NCI-H2196 treated with DMSO at 0.1 percent for 48 hours (cell line): ENCODE results near the gene UCP2.

Experiments used
- DNase-seq: peaks from one replicate; lab custom pipeline; 2025; ENCODE audit not compliant: unreplicated experiment; lab: John Stamatoyannopoulos, UW

The UCP2 gene, protein sequence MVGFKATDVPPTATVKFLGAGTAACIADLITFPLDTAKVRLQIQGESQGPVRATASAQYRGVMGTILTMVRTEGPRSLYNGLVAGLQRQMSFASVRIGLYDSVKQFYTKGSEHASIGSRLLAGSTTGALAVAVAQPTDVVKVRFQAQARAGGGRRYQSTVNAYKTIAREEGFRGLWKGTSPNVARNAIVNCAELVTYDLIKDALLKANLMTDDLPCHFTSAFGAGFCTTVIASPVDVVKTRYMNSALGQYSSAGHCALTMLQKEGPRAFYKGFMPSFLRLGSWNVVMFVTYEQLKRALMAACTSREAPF

DNA sequence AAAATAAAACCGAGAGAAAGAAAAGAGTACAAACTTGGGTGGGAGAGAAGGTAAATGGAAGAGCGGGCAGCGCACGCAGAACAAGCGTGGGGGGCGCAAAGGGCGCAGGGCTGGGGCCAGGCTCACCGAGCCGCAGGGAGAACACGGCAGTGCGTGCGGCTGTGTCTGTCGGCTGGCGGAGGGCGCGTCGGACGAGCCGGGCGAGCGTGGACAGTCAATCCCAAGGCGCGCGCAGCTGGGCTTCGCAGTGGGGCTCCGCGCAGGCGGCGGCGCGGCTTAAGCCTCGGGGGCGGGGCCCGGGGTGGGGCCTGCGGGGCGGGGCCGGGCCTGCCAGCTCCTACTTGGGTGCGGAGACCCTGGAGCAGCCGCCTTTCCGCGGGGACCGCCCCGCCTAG is at the start of gene UCP2:
Gene UCP2 (minus strand): TSS at position 249 of the 395 bp plus-strand sequence. CDS start 4,465 bp downstream, outside the sequence.
- DNase-seq = peak; percentile 77

DNA sequence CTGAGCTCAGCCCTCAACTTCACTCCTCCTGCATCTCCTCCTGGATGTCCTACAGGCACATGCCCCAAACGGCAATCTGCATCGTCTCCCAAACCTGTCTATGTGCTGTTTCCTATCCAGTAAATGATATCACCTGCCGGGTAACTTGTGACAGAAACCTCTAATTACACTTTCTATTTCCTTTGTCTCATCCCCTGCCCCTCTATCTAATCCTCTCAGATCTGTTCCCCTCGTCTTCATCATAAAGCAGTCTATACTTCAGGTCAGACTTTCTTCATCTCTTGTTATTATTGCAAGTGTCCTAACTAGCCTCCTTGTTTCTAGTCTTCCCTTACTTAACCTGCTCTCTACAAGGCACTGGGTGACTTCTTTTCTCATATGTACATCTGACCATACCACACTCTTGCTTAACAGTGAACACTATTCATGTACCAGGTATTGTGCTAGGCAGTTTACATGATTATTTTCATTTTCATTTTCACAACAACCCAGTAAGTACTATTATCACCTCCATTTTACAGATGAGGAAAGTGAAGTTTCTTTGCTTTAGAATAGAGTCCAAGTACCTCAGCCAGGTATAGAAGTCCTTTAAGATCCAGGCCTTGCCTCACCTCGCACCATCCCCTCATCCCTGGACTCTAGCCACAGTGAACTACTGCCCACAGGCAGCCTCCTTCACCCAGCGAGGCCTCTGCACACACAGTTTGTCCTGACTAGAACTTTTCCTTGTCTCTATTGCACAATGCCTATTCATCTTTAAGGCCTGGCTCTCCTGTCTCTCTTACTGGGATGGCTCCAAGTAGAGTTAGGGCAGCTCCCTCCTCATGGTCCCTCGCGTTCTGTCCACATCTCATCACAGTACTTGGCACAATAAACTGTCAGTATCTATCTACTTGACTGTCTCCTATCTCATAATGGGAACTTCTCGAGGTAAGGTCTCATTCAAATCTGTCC is 48.4 kb upstream of the UCP2 start:
- DNase-seq = no peak

DNA sequence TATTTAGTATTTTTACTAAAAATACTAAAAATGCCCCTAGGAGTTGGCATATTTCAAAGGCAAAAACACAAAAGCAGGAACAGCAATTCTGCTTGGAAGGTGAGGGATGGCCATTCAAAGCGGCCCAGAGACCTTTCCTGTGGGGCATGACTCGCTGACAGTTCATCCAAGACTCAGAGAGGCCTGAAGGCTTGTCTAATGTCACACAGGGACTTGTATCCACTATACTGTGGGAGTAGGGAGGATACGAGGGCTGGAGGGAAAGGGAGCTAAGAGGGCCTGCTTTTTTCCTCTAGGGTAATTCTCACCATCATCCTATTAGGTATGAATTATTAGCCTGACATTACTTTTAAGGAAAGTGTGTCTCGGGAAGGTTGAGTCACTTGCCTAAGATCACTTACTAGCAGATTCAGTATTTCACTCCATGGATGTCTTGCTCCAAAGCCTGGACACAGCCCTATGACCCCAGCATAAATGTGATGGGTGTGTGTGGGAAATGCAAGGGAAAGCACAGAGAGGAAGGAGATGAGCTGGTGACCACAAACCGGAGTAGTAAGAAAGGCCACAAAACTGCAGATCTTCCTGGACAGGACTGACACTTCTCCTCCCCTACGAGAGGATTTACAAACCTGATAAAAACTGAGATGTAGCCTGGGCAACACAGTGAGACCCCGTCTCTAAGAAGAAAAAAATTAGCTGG is 43.0 kb upstream of the UCP2 start:
- DNase-seq = no peak

DNA sequence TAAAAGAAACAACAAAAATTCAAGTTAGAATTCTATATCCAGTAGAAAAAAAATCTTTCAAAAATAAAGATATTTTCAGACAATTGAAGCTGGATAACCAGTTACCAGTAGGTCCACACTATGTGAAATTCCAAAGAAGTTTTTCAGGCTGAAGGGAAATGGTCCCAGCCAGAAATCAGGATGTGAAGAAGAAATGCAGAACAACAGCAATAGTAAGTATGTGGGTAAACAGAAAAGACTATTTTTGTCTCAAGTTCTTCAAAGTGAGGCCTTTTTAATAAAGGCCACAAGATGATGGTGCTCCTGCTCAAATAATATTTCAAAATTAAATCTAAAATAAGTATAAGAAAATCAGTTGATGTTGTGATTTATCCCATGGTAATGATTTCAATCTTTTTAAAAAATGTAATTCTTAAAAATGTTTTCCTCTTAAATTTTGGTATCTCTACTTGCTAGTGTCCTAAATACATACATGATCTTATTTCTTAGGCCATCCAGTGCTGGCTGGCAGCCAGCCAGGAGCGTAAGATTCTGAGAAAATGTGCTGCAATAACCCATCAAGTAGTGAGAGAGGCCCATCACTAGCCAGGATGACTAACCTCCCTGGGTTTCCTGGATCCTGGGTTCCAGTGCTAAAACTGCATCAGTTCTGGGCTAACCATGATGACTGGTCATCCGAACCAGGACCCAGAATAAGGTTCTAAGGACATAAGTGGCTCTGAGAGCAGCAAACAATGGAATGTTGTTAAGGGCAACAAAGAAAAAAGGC is 41.8 kb upstream of the UCP2 start:
- no peak for DNase-seq

DNA sequence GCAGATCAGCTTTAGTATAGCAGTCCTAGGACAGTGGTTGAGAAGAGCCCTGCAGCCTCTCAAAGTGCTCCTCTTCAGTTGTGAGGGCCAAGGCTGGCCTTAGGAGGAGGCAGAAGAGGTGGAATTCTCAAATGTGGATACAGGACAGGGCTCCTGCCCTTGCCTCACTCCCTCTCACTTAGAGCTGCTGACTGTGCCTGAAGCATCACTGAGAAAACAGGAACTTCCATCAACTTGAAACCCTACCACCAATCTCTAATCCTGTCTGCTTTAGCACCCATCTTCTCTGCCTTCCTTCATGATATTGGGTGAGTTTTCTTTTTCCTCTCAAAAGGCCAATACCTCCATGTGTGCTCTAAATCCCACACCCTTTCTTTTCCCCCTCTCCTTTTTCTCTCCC is 40.6 kb upstream of the UCP2 start:
- no peak for DNase-seq

DNA sequence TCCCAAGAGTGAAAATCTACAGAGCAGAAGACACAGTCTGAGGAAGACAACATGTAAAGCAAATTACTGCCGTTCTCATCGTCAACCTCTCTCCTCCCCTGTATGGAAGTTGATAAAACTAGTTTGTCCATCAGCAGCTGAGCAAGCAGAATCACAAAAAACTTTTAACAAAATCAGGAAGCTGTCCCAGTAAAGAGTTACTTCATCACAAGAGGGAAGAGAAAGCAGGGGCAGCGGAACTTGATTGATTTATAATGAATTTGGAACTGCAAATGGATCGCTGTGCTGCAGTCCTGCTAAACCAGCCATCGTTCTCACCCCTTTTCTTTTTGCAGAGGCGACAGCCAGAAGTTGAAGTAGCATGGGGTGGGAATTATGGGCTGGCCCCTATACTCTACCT is 39.9 kb upstream of the UCP2 start:
- no peak for DNase-seq

DNA sequence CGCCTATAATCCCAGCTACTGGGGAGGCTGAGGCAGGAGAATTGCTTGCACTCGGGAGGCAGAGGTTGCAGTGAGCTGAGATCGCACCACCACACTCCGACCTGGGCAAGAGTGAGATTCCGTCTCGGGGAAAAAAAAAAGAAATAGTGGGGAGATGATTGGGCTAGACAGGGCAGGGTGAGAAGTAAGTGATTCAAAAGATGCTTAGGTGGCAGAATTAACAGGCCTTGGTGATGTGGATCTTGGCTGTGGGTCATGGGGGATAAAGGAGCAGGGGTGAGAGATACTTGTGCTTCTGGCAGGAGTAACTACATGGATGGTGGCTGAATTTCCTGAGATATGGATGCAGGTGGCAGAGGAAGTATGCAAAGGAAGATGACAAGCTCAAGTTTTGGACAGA is 39.4 kb upstream of the UCP2 start:
- DNase-seq = no peak

DNA sequence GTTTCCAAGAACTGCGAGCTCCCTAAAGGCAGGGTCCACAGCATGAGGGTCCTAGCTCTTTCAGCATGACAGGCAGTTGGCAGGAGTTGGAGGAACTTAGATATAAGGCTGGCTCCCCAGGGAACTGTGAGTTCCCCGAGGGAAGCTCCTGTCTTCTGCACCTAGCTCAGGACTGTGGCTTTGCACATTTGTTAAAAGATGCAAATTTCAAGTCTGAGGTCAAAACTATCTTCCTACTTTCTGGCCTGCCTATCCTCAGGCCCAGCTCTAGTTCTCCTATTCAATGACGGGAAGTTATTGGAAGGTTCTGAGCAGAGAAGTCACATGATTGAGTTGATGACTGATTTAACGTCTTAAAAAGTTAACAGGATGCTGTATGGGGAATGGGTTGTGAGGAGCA is 37.9 kb upstream of the UCP2 start:
- no peak for DNase-seq

DNA sequence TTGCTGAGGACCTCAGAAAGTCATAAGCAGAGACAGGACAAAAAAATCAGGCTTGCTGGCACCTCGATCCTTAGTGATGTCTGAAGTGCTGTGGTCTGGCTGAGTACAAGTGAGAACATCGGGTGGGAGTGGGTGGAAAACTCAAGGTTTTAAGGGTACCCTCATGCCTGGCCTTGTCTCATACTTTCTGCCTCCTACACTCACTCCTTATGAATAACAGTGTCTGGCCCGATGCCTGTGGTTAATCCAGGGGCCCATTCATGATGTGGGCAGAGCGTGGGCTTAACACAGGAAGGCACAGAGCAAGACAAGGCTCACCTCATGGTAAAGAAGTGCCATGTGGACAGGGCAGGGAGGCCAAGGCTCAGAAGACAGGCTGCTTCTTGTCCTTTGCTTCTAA is 37.2 kb upstream of the UCP2 start:
- DNase-seq = no peak

DNA sequence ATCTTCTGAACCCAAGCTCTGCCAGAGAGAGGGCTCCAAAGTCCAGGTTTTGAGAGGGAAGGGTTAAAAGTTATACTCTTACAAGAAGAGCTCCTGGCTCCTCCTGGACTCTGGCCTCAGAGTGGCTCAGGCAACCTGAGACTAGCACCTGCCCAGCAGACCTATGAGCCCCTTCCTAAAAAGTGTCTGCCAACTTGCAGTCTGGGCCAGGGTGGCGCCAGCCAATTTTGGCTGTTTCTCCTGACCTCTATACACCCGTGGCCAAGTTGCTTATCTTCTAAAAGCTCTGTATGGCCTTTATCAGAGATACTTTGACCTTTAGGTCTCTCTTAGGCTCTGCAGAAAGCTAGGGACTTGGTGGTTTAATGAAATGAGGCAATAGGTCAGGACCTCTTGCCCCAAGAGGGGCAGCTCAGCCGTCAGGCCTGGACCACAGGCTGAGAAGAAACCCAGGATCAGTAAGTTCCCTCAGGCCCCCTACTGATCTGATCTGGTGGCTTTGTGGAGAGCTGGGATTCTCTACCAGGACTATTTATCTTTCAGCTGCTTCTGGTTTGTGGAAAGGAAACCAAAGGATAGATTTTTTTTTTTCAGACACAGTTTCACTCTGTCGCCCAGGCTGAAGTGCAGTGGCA is 36.6 kb upstream of the UCP2 start:
- no peak for DNase-seq

DNA sequence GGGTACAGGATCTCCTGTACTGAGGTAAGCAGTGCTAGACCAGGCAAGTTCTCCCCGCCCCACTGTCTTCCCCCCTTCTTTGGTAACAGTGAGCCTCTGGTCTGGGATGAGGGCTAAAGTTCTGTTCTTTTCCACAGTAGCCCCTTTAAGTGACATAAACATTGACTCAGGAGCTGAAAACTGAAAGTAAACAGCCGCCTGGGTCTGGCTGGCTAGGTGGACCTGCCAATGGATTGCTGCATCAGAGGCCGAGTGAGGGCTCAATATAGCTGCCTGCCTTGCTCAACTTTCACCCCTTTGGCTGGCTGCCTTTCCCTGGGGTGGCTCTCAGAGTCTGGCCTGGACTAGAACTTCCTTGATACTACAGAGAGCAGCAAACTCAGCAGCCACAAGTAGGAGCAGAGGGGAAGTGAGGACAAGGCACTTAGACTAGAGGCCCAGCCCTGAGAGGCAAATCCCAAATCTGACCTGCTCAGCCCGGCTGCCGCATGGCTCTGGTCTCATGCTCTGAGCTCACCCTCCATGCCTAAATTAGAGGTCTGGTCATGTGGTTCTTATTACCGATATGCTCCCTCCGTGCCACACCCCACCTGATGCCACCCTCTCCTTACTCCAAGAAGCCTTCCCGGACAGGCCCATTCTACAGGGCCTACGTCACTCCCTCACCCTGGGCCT is 35.8 kb upstream of the UCP2 start:
- DNase-seq = peak; percentile 68

DNA sequence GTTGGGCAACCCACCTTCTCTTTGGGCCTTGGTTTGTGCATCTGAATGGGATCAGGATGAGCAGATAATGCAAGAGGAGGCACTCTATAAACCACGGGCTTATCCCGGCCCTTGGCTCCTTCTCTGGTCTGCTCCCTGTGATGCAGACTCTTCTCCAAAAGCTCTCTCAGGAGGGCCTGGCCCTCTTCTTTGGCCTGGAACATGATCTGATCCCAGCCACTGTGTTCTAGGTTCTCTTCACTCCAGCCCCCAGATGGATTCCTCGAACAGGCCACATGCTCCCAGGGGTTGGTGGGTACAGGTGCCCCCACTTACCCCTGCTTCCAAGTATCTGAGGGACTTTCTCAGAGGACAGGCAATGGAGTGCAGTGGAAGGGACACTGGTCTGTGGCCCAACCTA is 35.0 kb upstream of the UCP2 start:
- DNase-seq = no peak

DNA sequence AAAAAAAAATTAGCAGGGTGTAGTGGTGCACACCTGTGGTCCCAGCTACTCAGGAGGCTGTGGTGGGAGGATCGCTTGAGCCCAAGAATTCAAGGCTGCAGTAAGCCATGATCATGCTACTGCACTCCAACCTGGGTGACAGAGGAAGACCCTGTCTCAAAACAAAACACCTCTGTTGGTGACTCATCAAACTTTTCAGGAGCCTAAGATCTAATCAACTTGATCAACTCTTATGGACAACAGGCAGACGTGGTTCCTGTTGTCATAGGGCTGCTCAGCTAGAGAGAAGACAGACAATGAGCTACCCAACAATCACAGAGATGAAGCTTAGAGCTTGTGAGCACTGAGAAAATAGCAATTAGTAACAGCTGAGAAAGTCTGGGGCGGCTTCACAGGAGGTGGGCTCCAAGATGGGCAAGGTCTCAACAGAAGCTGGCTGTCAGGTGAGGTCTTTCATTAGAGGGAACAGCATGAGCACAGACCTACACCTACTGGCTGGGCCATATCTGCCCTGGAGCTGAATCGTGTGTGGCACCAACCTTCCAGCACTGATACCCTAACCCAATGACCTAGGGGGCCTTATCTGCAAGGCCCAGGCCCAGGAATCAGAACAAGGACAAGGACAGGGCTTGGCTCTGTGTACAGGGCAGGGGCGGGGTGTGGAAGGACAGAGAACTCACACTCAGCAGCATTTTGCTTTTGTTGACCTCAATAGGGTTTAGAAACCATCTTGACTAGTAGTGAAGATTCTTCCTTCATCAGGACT is 33.5 kb upstream of the UCP2 start:
- DNase-seq = no peak

DNA sequence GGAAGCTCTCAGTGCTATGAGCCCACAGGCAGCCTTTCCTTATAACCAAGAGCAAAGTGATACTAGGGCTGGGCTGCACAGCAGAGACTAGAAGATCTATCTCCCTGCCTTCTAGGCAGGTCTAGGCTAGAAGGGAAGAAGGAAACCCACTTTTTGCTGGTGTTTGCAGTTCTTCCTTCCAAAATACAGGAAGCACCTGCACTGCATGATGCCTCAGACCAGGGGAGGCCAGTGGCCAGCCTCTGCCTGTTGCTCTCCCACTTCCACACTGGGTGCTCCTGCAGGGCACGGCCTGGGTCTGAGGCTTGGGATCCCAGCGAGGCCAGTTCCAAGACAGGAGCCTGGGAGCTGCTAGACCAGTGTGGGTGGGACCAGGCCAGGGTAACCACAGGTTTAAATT is 32.2 kb upstream of the UCP2 start:
- DNase-seq = no peak

DNA sequence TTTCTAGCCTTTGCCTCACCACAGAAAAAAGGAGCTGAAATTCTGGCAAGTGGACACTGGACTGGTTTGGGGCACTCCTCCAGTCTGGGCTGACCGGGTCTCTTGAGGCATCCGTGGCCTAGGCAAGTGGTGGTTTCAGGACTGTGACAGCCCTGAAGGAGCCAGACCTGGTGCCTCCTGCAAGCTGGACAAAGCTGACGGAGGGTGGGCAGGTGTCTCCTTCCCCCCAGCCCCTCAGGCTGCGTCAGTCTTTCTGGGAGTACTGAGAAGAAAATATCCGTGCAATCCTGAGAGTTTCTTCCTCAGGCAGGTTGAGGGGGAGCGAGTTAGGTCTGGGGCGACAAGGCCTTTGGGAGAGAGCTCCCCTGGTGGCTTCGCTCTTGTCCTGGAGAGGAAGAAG is 30.5 kb upstream of the UCP2 start:
- no peak for DNase-seq

DNA sequence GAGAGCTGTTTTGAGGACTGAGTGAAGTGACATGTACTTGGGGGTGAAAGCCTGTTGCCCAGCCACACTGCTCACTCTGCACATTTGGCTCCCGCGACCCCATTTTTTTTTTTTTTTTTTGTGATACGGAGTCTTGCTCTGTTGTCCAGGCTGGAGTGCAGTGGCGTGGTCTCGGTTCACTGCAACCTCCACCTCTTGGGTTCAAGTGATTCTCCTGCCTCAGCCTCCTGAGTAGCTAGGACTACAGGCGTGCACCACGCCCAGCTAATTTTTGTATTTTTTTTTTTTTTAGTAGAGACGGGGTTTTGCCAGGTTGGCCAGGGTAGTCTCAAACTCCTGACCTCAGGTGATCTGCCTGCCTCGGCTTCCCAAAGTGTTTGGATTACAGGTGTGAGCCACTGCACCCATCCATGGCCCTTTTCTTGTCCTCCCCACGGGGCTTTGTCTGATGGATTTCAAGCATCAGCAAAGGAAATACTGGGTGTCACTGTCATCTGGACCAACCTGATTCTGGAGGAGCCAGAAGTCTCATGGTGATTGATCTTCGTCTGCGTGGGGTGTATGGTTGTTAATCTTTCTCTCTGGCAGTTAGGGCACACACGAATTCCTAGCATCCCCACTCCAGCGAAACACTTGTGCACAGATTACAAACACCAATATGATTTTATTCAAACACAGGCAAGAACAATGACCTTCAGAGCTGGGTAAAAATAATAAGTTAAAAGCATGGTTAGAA is 29.6 kb upstream of the UCP2 start:
- no peak for DNase-seq

DNA sequence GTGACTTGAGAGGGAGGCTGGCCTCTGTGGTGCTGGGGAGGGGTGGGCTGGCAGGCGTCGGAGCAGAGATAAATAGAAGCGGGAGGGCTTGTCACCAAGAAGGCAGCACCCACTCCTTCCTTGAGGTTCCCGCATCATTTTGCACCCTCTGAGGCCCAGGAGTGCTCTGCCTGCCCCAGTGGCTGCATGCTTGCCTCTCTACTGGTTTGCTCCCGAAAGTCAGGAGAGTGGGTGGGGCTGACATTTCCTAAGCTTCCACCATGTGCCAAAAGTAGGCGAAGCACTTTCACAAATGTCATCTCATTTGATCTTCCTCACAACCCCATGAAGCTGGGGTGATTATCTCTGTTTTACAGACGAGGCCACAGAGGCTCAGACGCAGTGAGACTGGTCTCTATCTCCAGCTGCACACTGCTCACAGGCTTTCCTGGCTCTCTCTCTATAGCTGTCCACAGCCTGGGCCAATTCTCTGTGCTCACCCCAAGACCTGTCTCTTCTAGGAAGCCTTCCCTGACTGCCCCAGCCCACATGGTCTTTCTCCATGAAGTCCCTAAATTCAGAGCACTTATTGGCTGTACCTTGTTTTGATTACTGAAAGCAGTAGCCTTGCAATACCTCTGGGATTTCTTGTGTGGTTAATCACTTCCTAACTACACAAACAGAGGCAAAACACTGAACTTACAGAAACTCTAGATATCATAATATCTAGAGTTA is 28.9 kb upstream of the UCP2 start:
- no peak for DNase-seq
